T47D (cell line): ENCODE results near the gene NXN.
"Not testable (repeated sequence)": the region's sequence is repeated elsewhere in the genome, so short reads cannot be mapped to it uniquely, and the experiment has no call there.

Experiments
- DNase-seq, 2 experiments: peaks; one replicate each; pipeline versions ENCODE4 v3.0.0 to v3.0.0-alpha.2; 2011 to 2012; ENCODE audit warnings: low read depth in 1 of 2, low spot score in 1 of 2
- JUND ChIP-seq: IDR thresholded peaks from 2 replicates; pipeline ENCODE4 v1.6.1; 2012; ENCODE audit warnings: low read depth
- in situ Hi-C: cut with HindIII; loops from 2 replicates; pipeline ENCODE4 v1.10.0; 2016; ENCODE audit warnings: low sequenced_read_pairs, low pct_unique_long_range_greater_than_20kb

Gene NXN

GRCh38 chr17:859061-859823 is 120.3 kb downstream of the NXN start:
- in situ Hi-C loops: no loop called here
- no peak for DNase-seq
- TF ChIP-seq JUND: no peak

- TF ChIP-seq JUND: no peak
- in situ Hi-C loops: no loop called here
- no peak for DNase-seq
Observed at GRCh38 chr17:856149-856548, 123.4 kb downstream of the NXN start.

GRCh38 chr17:855569-855968 is 124.0 kb downstream of the NXN start:
- DNase-seq: no peak
- in situ Hi-C loops: no loop called here
- no peak for TF ChIP-seq JUND

- in situ Hi-C loops, DNase-seq: not testable (repeated sequence)
Observed at GRCh38 chr17:852850-853249, 126.7 kb downstream of the NXN start.

- DNase-seq: no peak
- in situ Hi-C loops: no loop called here
- TF ChIP-seq JUND: no peak
Observed at GRCh38 chr17:852349-852748, 127.2 kb downstream of the NXN start.

GRCh38 chr17:851924-852323 is 127.7 kb downstream of the NXN start:
- DNase-seq: no peak
- no peak for TF ChIP-seq JUND
- in situ Hi-C loops: no loop called here

- TF ChIP-seq JUND: no peak
- in situ Hi-C loops: no loop called here
Observed at GRCh38 chr17:850851-851763, 128.5 kb downstream of the NXN start.

GRCh38 chr17:850086-850850 is 129.3 kb downstream of the NXN start:
- TF ChIP-seq JUND: no peak
- in situ Hi-C loops: no loop called here

More at GRCh38 chr17:850851-851763, 128.5 kb downstream of the NXN start:
- no peak for DNase-seq

GRCh38 chr17:848402-848801 is 131.2 kb downstream of the NXN start:
- in situ Hi-C loops: no loop called here
- no peak for TF ChIP-seq JUND
- no peak for DNase-seq

More at GRCh38 chr17:850086-850850, 129.3 kb downstream of the NXN start:
- no peak for DNase-seq

- TF ChIP-seq JUND: no peak
- in situ Hi-C loops: no loop called here
- DNase-seq: no peak
Observed at GRCh38 chr17:846901-847843, 132.4 kb downstream of the NXN start.

- TF ChIP-seq JUND: no peak
- in situ Hi-C loops: no loop called here
- DNase-seq: no peak
Observed at GRCh38 chr17:841313-841712, 138.3 kb downstream of the NXN start.
